ENCODE data around the gene HSD17B1. TPM values are rescaled to one million over a fixed set of nuclear protein-coding genes. Genes with fewer than 3 reads are reported as not detected.
A peak's percentile ranks its signal among the peaks of the same experiment; 100 is the strongest.

The HSD17B1 gene
- total RNA-seq, 1 experiment from 2014 or later: 1.5 TPM

- TF ChIP-seq, protein P1, sequence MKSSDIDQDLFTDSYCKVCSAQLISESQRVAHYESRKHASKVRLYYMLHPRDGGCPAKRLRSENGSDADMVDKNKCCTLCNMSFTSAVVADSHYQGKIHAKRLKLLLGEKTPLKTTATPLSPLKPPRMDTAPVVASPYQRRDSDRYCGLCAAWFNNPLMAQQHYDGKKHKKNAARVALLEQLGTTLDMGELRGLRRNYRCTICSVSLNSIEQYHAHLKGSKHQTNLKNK (CRISPR knock-in tag; IDR thresholded peaks at IDR 0.05): no peak
- no peak for TF ChIP-seq OVOL2 (CRISPR knock-in tag; IDR thresholded peaks at IDR 0.05; ENCODE audit: borderline replicate concordance)
These were observed 3.5 kb upstream of the HSD17B1 start (continued) for GRCh38 chr17:42548993-42549755.

DNA sequence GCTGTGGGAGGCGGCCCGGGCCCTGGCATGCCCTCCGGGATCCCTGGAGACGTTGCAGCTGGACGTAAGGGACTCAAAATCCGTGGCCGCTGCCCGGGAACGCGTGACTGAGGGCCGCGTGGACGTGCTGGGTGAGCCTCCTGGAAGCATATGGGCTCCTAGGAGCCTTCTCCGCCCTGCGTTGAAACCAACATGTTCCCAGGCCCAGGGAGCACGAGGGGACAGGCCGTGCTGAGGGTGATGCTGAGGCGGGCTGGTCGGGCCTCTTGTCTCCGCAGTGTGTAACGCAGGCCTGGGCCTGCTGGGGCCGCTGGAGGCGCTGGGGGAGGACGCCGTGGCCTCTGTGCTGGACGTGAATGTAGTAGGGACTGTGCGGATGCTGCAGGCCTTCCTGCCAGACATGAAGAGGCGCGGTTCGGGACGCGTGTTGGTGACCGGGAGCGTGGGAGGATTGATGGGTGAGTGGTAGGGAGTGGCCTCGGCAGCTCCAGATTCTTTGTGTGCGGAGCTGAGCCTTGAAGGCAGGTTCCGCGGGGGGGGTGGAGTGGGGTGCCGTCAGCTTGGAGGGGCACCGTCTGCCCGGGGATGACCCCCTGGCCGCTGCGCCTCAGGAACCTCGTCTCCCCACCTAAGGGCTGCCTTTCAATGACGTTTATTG lies 567 bp downstream of the HSD17B1 start:
- ChIA-PET CTCF (interaction anchor here (0.6 to 2.6 kb wide), 6 partner anchors 24 to 210 kb away, joined by 3 to 22 read pairs (median 9); partner anchors contain the start of gene PSMC3IP), POLR2A (no interaction called here)
- TF ChIP-seq, protein P2, sequence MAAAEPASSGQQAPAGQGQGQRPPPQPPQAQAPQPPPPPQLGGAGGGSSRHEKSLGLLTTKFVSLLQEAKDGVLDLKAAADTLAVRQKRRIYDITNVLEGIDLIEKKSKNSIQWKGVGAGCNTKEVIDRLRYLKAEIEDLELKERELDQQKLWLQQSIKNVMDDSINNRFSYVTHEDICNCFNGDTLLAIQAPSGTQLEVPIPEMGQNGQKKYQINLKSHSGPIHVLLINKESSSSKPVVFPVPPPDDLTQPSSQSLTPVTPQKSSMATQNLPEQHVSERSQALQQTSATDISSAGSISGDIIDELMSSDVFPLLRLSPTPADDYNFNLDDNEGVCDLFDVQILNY (CRISPR knock-in tag; IDR thresholded peaks at IDR 0.05): no peak
- TF ChIP-seq, protein P3, sequence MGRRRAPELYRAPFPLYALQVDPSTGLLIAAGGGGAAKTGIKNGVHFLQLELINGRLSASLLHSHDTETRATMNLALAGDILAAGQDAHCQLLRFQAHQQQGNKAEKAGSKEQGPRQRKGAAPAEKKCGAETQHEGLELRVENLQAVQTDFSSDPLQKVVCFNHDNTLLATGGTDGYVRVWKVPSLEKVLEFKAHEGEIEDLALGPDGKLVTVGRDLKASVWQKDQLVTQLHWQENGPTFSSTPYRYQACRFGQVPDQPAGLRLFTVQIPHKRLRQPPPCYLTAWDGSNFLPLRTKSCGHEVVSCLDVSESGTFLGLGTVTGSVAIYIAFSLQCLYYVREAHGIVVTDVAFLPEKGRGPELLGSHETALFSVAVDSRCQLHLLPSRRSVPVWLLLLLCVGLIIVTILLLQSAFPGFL (CRISPR knock-in tag; IDR thresholded peaks at IDR 0.05; ENCODE audit: borderline replicate concordance): 0 out of 2 replicates have a peak, but pooled peaks have one; percentile 37
- Mint-ChIP-seq H3K27ac (0 out of 2 replicates have a peak overlapping the region, but pooled peaks have one; percentile 57), H3K27me3 (ENCODE audit: low read depth) (peaks cover 2% of the 10 kb centered on the region; the same call in 1 of the 2 replicates), H3K4me1 (peaks cover 20% of the 10 kb centered on the region), H3K36me3 (no peaks in the 10 kb centered on the region), H3K9me3 (no peaks in the 10 kb centered on the region), H3K4me3 (peak overlapping the region; percentile 85)
- DNase-seq (ENCODE audit: low spot score): peak; percentile 58
- ATAC-seq: peak; percentile 7

- Mint-ChIP-seq H3K27me3 (ENCODE audit: low read depth) (peaks cover under 1% of the 10 kb centered on the region; the same call in 1 of the 2 replicates), H3K36me3 (no peaks in the 10 kb centered on the region), H3K9me3 (no peaks in the 10 kb centered on the region), H3K4me1 (peaks cover 18% of the 10 kb centered on the region), H3K4me3 (peak overlapping the region; percentile 85), H3K27ac (no peak overlapping the region)
- no peak for DNase-seq (ENCODE audit: low spot score)
- TF ChIP-seq GTF2I (CRISPR knock-in tag; conservative IDR thresholded peaks at IDR 0.05) (peak; percentile 95), MAX (CRISPR knock-in tag; IDR thresholded peaks at IDR 0.05) (no peak), TEAD4 (CRISPR knock-in tag; IDR thresholded peaks at IDR 0.05) (no peak)
- ATAC-seq: no peak
- CTCF ChIA-PET: interaction anchor here (0.6 to 2.6 kb wide), 11 partner anchors 24 to 209 kb away, joined by 3 to 22 read pairs (median 6); partner anchors contain the start of genes CNTNAP1 and PSMC3IP
- POLR2A ChIA-PET: interaction anchor here (1.0 to 1.3 kb wide), 4 partner anchors 16 to 129 kb away, joined by 3 to 4 read pairs (median 3); partner anchors contain the start of gene PSMC3IP
These were observed 1.1 kb downstream of the HSD17B1 start for GRCh38 chr17:42553866-42554249.

DNA sequence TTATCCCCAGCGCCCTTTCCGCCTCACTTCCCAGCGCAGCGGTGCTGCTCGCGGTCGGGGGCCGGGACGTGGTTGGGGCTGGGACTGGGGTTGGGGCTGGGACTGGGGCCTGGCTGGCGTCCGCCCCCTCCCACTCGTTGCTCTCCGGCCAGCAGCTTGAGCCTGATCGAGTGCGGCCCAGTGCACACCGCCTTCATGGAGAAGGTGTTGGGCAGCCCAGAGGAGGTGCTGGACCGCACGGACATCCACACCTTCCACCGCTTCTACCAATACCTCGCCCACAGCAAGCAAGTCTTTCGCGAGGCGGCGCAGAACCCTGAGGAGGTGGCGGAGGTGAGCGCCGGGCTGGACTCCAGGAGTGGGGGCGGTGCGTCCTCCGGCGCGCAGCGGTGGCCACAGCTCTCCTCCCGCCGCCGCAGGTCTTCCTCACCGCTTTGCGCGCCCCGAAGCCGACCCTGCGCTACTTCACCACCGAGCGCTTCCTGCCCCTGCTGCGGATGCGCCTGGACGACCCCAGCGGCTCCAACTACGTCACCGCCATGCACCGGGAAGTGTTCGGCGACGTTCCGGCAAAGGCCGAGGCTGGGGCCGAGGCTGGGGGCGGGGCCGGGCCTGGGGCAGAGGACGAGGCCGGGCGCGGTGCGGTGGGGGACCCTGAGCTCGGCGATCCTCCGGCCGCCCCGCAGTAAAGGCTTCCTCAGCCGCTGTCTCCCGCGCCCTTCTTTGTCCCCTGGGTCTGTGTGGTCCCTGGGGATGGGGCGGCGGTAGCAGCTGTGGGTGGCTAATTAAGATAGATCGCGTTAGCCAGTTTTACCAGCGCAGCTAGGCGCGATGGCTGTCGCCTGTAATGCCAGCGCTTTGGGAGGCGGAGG lies 1.8 kb downstream of the HSD17B1 start:
- H3K27ac Mint-ChIP-seq: peak overlapping the region; percentile 79
- DNase-seq (ENCODE audit: low spot score) (peak; percentile 93), ATAC-seq (peak; percentile 81)
- POLR2A ChIA-PET: interaction anchor here (0.6 to 1.3 kb wide), 6 partner anchors 16 to 129 kb away, joined by 3 to 4 read pairs (median 3); partner anchors contain the start of genes PSMC3IP and TUBG1
- CTCF ChIA-PET: interaction anchor here (0.6 to 2.6 kb wide), 13 partner anchors 9 to 534 kb away, joined by 3 to 22 read pairs (median 4); partner anchors contain the start of genes CNTNAP1, NKIRAS2 and PSMC3IP
- H3K27me3 Mint-ChIP-seq (ENCODE audit: low read depth): no peaks in the 10 kb centered on the region
- H3K9me3 Mint-ChIP-seq: no peaks in the 10 kb centered on the region
- H3K4me3 Mint-ChIP-seq: peak overlapping the region; percentile 85
- no peaks in the 10 kb centered on the region for H3K36me3 Mint-ChIP-seq
- peaks cover 12% of the 10 kb centered on the region for H3K4me1 Mint-ChIP-seq
- no peak for TF ChIP-seq JAZF1 (CRISPR knock-in tag; IDR thresholded peaks at IDR 0.05)
- TF ChIP-seq ZNF317 (CRISPR knock-in tag; IDR thresholded peaks at IDR 0.05; ENCODE audit: borderline replicate concordance, low read depth): no peak
- TF ChIP-seq ZNF232 (CRISPR knock-in tag; IDR thresholded peaks at IDR 0.05): 0 out of 2 replicates have a peak, but pooled peaks have one; percentile 52
- TF ChIP-seq ZNF512 (CRISPR knock-in tag; IDR thresholded peaks at IDR 0.05; ENCODE audit: borderline replicate concordance): no peak
- no peak for TF ChIP-seq ZNF416 (CRISPR knock-in tag; IDR thresholded peaks at IDR 0.05)
- no peak for TF ChIP-seq CREB1 (CRISPR knock-in tag; IDR thresholded peaks at IDR 0.05)
- TF ChIP-seq ESRRA (CRISPR knock-in tag; IDR thresholded peaks at IDR 0.05; ENCODE audit: borderline replicate concordance): 0 out of 2 replicates have a peak, but pooled peaks have one; percentile 60
- TF ChIP-seq NFATC4 (CRISPR knock-in tag; IDR thresholded peaks at IDR 0.05): no peak
- no peak for TF ChIP-seq ZNF396 (CRISPR knock-in tag; IDR thresholded peaks at IDR 0.05; ENCODE audit: borderline replicate concordance)
- TF ChIP-seq, protein P4, sequence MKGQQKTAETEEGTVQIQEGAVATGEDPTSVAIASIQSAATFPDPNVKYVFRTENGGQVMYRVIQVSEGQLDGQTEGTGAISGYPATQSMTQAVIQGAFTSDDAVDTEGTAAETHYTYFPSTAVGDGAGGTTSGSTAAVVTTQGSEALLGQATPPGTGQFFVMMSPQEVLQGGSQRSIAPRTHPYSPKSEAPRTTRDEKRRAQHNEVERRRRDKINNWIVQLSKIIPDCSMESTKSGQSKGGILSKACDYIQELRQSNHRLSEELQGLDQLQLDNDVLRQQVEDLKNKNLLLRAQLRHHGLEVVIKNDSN (CRISPR knock-in tag; IDR thresholded peaks at IDR 0.05): no peak
- no peak for TF ChIP-seq NR1H2 (CRISPR knock-in tag; IDR thresholded peaks at IDR 0.05)
- peak; percentile 89; the same call in 1 of the 2 replicates for TF ChIP-seq CREM (CRISPR knock-in tag; IDR thresholded peaks at IDR 0.05)
- TF ChIP-seq JUN (CRISPR knock-in tag; IDR thresholded peaks at IDR 0.05): 0 out of 2 replicates have a peak, but pooled peaks have one; percentile 22
- TF ChIP-seq SOX15 (CRISPR knock-in tag; IDR thresholded peaks at IDR 0.05): no peak
